ENCODE measurements around the gene EPB41L3. TPM values are rescaled to one million over a fixed set of nuclear protein-coding genes. Genes with fewer than 3 reads are reported as not detected.

EPB41L3 gene
- total and polyA plus RNA-seq, 2 experiments from 2014 or later: 8.0 to 11.7 TPM

DNA sequence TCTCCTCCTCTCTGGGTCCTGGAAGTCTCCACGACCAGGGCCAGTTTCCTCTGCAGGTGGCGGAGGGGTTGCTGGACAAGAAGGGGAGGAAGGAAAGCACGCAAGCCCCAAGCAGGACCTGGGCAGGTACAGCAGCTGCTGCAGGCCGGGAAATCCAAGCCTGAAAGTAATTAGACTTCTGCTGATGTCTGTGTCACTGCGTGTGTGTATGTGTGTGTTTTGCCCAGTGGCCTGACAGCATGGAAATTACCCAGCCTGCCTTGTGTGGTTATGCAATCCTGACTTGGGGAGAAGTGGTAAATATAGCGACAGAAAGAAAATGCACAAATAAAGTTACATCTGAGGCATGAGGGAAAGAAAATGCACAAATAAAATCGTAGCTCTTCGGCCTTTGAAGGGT, 126.5 kb downstream of the EPB41L3 start:
- Histone ChIP-seq H2AFZ (no peak overlapping the region), H3K79me2 (replicated peaks; ENCODE audit: insufficient read depth) (no peaks in the 10 kb centered on the region), H4K20me1 (replicated peaks; ENCODE audit: insufficient read depth) (no peaks in the 10 kb centered on the region), H3F3A (replicated peaks; ENCODE audit: low read depth) (no peaks in the 10 kb centered on the region), H3K27ac (ENCODE audit: low read depth) (no peak overlapping the region), H3K36me3 (ENCODE audit: insufficient read depth) (no peaks in the 10 kb centered on the region), H3K4me2 (no peak overlapping the region), H3K27me3 (ENCODE audit: insufficient read depth) (no peaks in the 10 kb centered on the region), H3K4me3 (no peak overlapping the region), H3K9me2 (ENCODE audit: insufficient read depth) (no peaks in the 10 kb centered on the region), H3K4me1 (ENCODE audit: insufficient read depth) (peaks cover 4% of the 10 kb centered on the region; the same call in 1 of the 2 replicates)
- Mint-ChIP-seq H3K9me3 (no peaks in the 10 kb centered on the region), H3K27me3 (ENCODE audit: insufficient read depth, low read depth, poor library complexity) (no peaks in the 10 kb centered on the region), H3K4me1 (peaks cover 29% of the 10 kb centered on the region), H3K4me3 (no peak overlapping the region), H3K36me3 (ENCODE audit: low read depth) (no peaks in the 10 kb centered on the region), H3K27ac (no peak overlapping the region)
- no peak for DNase-seq (ENCODE audit: low spot score)
- TF ChIP-seq, protein P1, sequence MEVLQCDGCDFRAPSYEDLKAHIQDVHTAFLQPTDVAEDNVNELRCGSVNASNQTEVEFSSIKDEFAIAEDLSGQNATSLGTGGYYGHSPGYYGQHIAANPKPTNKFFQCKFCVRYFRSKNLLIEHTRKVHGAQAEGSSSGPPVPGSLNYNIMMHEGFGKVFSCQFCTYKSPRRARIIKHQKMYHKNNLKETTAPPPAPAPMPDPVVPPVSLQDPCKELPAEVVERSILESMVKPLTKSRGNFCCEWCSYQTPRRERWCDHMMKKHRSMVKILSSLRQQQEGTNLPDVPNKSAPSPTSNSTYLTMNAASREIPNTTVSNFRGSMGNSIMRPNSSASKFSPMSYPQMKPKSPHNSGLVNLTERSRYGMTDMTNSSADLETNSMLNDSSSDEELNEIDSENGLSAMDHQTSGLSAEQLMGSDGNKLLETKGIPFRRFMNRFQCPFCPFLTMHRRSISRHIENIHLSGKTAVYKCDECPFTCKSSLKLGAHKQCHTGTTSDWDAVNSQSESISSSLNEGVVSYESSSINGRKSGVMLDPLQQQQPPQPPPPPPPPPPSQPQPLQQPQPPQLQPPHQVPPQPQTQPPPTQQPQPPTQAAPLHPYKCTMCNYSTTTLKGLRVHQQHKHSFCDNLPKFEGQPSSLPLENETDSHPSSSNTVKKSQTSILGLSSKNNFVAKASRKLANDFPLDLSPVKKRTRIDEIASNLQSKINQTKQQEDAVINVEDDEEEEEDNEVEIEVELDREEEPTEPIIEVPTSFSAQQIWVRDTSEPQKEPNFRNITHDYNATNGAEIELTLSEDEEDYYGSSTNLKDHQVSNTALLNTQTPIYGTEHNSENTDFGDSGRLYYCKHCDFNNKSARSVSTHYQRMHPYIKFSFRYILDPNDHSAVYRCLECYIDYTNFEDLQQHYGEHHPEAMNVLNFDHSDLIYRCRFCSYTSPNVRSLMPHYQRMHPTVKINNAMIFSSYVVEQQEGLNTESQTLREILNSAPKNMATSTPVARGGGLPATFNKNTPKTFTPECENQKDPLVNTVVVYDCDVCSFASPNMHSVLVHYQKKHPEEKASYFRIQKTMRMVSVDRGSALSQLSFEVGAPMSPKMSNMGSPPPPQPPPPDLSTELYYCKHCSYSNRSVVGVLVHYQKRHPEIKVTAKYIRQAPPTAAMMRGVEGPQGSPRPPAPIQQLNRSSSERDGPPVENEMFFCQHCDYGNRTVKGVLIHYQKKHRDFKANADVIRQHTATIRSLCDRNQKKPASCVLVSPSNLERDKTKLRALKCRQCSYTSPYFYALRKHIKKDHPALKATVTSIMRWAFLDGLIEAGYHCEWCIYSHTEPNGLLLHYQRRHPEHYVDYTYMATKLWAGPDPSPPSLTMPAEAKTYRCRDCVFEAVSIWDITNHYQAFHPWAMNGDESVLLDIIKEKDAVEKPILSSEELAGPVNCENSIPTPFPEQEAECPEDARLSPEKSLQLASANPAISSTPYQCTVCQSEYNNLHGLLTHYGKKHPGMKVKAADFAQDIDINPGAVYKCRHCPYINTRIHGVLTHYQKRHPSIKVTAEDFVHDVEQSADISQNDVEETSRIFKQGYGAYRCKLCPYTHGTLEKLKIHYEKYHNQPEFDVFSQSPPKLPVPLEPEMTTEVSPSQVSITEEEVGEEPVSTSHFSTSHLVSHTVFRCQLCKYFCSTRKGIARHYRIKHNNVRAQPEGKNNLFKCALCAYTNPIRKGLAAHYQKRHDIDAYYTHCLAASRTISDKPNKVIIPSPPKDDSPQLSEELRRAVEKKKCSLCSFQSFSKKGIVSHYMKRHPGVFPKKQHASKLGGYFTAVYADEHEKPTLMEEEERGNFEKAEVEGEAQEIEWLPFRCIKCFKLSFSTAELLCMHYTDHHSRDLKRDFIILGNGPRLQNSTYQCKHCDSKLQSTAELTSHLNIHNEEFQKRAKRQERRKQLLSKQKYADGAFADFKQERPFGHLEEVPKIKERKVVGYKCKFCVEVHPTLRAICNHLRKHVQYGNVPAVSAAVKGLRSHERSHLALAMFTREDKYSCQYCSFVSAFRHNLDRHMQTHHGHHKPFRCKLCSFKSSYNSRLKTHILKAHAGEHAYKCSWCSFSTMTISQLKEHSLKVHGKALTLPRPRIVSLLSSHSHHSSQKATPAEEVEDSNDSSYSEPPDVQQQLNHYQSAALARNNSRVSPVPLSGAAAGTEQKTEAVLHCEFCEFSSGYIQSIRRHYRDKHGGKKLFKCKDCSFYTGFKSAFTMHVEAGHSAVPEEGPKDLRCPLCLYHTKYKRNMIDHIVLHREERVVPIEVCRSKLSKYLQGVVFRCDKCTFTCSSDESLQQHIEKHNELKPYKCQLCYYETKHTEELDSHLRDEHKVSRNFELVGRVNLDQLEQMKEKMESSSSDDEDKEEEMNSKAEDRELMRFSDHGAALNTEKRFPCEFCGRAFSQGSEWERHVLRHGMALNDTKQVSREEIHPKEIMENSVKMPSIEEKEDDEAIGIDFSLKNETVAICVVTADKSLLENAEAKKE (CRISPR knock-in tag; IDR thresholded peaks at IDR 0.05): no peak
- TF ChIP-seq POLR2AphosphoS5 (IDR thresholded peaks at IDR 0.05; ENCODE audit: low read depth): no peak
- no peak for TF ChIP-seq ZNF331 (CRISPR knock-in tag; IDR thresholded peaks at IDR 0.05; ENCODE audit: low read depth)
- no peak for TF ChIP-seq EZH2phosphoT487 (IDR thresholded peaks at IDR 0.05; ENCODE audit: unreplicated experiment)
- TF ChIP-seq, protein P2, sequence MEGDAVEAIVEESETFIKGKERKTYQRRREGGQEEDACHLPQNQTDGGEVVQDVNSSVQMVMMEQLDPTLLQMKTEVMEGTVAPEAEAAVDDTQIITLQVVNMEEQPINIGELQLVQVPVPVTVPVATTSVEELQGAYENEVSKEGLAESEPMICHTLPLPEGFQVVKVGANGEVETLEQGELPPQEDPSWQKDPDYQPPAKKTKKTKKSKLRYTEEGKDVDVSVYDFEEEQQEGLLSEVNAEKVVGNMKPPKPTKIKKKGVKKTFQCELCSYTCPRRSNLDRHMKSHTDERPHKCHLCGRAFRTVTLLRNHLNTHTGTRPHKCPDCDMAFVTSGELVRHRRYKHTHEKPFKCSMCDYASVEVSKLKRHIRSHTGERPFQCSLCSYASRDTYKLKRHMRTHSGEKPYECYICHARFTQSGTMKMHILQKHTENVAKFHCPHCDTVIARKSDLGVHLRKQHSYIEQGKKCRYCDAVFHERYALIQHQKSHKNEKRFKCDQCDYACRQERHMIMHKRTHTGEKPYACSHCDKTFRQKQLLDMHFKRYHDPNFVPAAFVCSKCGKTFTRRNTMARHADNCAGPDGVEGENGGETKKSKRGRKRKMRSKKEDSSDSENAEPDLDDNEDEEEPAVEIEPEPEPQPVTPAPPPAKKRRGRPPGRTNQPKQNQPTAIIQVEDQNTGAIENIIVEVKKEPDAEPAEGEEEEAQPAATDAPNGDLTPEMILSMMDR (conservative IDR thresholded peaks at IDR 0.05; ENCODE audit: low read depth in 2 of 2): no peak
- no peak for TF ChIP-seq ZNF114 (CRISPR knock-in tag; IDR thresholded peaks at IDR 0.05)
- TF ChIP-seq NANOG (IDR thresholded peaks at IDR 0.05; ENCODE audit: borderline replicate concordance): no peak
- TF ChIP-seq, protein P3, sequence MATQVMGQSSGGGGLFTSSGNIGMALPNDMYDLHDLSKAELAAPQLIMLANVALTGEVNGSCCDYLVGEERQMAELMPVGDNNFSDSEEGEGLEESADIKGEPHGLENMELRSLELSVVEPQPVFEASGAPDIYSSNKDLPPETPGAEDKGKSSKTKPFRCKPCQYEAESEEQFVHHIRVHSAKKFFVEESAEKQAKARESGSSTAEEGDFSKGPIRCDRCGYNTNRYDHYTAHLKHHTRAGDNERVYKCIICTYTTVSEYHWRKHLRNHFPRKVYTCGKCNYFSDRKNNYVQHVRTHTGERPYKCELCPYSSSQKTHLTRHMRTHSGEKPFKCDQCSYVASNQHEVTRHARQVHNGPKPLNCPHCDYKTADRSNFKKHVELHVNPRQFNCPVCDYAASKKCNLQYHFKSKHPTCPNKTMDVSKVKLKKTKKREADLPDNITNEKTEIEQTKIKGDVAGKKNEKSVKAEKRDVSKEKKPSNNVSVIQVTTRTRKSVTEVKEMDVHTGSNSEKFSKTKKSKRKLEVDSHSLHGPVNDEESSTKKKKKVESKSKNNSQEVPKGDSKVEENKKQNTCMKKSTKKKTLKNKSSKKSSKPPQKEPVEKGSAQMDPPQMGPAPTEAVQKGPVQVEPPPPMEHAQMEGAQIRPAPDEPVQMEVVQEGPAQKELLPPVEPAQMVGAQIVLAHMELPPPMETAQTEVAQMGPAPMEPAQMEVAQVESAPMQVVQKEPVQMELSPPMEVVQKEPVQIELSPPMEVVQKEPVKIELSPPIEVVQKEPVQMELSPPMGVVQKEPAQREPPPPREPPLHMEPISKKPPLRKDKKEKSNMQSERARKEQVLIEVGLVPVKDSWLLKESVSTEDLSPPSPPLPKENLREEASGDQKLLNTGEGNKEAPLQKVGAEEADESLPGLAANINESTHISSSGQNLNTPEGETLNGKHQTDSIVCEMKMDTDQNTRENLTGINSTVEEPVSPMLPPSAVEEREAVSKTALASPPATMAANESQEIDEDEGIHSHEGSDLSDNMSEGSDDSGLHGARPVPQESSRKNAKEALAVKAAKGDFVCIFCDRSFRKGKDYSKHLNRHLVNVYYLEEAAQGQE (IDR thresholded peaks at IDR 0.05; ENCODE audit: unreplicated experiment): no peak
- TF ChIP-seq, protein P4, sequence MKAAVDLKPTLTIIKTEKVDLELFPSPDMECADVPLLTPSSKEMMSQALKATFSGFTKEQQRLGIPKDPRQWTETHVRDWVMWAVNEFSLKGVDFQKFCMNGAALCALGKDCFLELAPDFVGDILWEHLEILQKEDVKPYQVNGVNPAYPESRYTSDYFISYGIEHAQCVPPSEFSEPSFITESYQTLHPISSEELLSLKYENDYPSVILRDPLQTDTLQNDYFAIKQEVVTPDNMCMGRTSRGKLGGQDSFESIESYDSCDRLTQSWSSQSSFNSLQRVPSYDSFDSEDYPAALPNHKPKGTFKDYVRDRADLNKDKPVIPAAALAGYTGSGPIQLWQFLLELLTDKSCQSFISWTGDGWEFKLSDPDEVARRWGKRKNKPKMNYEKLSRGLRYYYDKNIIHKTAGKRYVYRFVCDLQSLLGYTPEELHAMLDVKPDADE (IDR thresholded peaks at IDR 0.05): no peak
- TF ChIP-seq STAT1 (IDR thresholded peaks at IDR 0.05; ENCODE audit: unreplicated experiment): no peak
- no peak for TF ChIP-seq CREB1 (CRISPR knock-in tag; IDR thresholded peaks at IDR 0.05; ENCODE audit: low read depth)
- TF ChIP-seq JUNB (IDR thresholded peaks at IDR 0.05; ENCODE audit: unreplicated experiment): no peak
- TF ChIP-seq EZH2 (IDR thresholded peaks at IDR 0.05; ENCODE audit: low read depth, unreplicated experiment): no peak
- peak; percentile 18; the same call in 2 of the 3 replicates for ATAC-seq
